ENCODE measurements around the gene COL18A1.
"Not testable (repeated sequence)": the region's sequence is repeated elsewhere in the genome, so short reads cannot be mapped to it uniquely, and the experiment has no call there.

Gene COL18A1

DNA sequence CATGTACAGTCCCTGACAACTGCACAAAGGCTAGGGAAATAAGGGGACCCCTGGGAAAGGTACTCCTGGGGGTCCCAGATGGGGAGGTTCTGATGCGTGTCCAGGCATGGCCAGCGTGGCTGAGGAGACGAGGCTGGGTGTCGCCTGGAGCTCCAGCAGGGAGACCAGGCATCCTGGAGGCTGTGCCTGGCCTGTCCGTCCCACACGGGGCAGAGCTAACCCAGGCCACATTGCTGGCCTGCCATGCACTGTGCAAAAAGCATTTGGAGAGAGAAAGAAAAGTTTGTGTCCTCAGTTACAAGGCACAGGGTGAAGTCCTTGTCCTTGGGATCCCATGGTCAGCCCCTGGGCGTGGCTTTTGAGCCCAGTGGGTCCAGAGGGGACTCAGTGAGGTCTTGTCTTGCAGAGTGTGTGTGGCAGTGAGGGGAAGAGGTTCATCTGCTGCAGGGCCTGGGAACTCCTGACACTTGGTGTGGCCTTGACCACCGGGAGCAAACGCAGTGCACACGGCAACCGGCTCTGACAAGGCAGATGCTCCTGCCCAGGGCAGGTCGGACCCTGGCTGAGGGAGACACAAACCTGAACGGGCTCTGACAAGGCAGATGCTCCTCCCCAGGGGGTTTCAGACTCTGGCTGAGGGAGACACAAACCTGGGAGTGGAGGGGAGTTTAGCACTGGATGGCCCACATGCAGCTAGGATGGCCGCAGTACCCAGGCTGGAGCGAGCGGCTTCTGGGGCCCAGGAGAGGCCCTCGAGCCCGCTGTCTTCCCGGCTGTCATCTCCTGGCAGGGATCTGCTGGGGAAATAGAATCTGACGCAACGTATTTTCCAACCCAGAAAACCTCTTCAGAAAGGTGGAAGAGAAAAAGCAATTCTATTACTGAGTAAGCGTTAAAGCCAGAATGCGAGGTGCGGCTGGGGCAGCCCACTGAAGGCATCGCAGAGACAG, 37.3 kb upstream of the COL18A1 start:
- DNase-seq = no peak

DNA sequence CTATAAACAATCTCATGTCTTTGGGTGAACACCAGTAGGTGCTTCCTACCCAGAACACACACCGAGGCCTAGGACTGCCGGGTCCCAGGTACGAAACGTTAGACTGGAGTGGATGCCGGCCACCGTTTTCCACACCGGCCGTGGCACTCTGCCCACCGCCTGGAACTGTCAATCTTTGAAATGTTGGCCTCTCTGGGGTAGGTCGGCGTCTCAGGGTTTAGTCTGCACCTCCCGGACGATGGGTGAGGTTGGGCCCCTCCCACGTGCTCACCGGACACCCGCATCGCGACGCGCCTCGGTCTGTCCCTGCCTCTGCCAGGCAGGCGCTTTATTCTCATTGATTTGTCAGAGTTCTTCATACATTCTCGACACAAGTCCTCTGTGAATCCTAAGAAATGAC, 35.9 kb upstream of the COL18A1 start:
- DNase-seq = not testable (repeated sequence)

DNA sequence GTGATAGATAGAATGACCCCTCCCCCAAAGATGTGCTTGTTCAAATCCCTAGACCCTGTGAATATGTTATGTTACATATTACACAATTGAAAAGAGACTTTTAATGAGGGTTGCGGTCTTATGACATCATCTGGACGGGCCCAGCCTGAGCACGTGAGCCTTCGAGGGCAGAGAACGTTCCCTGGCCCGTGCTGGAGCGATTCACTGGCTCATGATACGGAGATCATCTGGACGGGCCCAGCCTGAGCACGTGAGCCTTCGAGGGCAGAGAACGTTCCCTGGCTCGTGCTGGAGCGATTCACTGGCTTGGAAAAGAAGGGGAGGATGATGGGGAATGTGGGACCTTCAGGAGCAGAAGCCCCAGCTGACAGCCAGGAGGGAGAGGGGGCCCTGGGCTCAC, 34.4 kb upstream of the COL18A1 start:
- DNase-seq = no peak

DNA sequence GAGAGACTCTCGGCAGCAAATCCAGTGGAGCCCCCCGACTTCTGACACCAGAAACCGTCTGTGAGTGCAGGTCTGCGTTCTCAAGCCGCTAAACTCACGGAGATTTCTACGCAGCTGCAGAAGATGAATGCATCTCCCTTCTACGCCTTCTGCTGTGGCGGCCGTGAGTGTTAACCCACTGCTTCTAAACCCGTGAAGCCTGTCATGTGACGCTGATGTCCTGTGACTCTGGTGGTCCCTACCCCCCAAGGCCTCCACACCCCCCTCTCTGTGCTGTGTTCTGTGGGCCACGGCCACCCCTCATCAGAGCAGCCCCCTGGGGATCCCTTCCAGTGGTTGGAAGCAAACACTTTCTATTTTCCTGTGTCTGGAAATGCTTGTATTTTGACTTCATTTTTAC, 33.9 kb upstream of the COL18A1 start:
- no peak for DNase-seq

DNA sequence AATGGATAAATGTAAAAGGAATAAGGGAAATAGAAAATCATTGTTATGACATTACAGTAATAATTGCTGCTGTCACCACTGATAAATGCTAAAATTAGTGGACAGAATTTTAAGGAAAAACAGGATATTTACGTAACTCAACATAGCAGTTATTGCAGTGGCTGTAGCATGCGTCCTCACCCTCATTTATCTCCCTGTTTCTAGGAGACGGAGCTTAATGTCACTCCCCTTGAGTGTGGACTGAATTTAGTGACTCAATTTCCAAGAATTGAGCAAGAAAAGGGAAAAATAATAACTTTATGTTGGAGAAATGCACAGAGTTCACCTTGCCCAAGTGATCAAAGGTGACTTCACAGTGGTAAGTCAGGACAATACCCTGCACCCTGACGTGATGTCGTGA, 33.3 kb upstream of the COL18A1 start:
- no peak for DNase-seq

DNA sequence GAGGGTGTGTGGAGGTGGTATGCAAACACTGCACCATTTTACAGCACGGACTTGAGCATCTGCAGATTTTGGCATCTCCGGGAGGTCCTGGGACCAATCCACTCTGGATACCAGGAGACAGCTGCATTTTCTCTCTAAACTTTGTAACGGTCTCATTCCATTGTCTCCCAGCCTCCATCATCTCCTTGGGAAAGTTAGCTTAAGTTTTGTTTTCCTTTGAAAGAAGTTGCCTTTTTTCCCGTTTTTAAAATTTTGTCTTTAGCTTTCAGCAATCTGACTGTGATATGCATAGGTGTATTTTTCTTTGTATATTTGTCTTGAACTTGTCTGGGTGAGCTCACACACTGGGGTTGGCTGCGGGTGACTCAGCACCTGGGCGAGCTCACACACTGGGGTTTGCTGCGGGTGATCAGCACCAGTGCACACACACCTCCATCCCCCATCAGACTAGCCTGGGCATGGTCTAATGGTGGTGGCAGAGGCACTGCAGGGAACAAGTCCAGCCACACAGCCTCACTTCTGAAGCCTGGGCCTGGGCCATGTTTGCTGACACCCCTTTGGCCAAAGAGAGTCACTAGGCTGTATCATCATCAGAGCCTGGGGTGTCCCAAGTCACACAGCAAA, 32.1 kb upstream of the COL18A1 start:
- DNase-seq = no peak

DNA sequence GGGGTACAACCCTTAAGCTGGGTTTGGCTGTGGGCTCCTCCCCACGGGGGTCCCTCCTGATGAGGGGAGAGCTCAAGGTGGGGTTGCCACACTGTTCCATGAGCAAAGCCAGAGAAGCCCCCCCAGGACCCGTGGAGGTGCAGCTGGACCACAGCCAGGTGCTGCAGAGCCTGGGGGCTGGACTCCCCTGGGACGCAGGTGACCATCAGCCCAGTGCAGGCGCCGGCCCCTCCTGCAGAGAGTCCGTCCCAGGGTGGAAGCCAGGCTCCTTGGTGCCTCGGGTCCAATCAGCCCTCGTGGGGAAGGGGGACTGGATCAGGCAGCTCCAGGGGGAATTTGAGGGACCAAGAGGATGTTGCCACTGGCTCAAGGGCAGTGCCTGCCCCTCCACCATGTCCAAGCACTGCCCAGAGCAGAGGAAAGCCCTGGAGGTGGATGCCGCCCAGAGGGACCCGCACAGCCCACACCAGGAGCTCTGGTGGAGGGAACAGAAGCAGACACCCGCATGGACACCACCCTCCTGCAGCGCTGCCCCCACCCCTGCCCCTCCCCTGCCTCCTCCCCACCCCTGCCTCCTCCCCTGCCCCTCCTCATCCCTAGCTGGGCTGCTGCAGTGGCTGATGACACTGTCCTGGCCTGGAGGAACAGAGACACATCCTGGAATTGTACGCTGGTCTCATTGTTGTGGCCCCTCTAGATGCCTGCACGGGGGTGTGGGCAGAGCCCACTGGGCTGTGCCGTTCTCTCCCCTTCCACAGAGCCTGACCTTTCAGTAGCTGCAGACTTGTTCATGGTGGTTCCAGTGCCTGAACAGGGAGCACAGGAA, 30.8 kb upstream of the COL18A1 start:
- DNase-seq = no peak

DNA sequence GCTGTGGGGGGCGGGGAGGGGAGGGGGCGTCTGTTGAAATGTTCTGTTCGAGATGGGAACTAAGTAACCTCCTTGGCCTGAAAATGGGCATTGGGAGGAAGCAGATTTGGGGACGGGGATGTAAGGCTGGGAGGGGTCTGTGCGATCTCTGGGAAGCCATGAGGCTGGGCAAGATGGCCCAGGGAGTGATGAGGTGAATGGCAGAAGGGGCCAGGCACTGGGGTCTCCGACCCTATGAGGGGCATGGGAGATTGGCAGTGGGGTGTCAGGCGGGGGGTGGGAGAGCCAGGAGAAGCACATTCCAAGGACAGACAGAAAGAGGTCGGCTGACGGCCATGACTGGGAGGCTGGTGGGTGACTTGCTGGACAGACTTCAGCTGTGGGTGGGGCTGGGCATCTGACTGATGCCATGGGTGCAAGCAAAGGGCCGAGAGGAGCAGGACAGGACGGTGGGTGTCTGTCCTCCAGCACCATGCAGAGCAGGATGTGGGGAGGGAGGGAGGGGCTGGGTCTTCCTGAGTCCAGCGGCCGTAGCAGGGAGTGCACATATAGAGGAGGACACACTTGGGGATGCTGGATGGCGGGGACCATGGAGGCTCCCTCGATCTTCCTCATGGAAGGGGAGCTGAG, 30.0 kb upstream of the COL18A1 start:
- no peak for DNase-seq

DNA sequence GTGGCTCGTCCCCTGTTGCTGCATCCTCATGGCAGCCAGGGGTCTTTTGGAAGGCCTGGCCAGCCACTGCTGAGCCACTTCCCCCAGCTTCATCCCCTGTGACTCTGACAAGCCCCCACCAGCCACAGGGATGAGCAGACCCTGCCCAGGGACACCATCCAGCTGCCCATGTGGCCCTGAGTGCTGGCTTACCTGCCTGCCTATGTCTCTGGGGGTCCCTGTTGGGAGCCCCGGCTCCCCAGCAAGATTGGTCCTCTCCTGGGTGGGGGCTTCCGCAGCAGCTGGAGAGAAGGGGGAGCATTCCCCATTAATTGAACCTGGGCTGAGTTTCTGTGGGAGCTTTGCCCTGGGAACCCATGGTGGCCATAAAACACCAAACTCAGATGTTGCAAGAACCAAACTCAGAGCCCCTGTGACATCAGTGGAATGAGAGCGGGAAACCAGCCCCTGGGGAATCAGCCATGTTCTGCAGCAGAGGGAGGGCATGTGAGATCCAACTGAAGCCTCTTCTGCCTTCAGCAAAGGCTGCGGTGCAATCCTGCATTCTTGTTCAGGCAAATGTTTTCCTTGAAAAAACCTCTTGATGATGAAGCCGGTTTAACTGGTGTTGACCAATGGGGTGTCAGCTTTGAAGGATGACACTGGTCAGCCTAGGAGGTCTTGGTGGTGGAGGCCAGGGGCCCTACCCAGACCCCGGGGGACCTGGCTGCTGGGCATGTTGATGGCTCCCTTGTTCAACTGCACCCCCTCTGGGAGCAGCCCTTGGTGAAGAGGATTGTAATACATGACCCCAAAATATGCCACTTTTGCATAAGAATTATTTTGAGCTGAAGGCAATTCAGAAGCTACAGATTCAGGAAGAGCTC, 28.3 kb upstream of the COL18A1 start:
- no peak for DNase-seq

DNA sequence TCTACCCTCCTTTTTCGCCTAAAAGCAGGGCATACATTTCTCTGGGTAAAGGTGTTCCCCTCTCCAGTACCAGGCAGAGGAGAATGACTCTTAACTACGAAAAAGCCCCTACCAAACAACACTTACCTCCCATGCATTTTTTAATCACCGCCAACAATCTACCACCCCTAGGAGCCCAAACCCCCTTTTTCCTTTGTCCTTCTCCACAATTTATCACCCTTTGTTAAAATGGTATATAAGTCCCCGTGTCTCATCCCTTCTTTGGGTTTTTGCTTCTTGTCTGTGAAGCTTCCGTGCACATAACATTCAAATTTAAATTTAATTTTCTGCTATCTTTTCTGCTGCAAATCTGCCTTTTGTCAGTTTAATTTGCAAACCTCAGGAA, 27.6 kb upstream of the COL18A1 start:
- DNase-seq = no peak

DNA sequence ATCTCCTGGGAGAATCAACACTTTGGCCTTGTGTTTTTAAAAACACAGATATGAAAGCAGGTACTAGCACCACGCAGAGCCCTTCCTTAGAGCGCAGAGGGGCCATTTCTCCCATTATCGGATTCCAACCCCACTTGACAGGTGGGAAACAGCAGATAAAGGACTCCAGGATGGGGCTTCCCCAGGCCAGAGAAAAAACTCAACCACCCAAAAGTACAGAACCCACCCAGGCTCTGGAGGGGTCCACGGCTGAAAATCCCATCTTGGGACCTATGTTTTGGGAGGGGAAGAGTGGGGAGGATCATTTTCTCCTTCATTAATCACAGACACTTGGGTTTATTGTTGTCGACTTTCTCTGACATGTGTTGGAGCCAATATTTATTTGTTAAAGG, 27.1 kb upstream of the COL18A1 start:
- DNase-seq = no peak

DNA sequence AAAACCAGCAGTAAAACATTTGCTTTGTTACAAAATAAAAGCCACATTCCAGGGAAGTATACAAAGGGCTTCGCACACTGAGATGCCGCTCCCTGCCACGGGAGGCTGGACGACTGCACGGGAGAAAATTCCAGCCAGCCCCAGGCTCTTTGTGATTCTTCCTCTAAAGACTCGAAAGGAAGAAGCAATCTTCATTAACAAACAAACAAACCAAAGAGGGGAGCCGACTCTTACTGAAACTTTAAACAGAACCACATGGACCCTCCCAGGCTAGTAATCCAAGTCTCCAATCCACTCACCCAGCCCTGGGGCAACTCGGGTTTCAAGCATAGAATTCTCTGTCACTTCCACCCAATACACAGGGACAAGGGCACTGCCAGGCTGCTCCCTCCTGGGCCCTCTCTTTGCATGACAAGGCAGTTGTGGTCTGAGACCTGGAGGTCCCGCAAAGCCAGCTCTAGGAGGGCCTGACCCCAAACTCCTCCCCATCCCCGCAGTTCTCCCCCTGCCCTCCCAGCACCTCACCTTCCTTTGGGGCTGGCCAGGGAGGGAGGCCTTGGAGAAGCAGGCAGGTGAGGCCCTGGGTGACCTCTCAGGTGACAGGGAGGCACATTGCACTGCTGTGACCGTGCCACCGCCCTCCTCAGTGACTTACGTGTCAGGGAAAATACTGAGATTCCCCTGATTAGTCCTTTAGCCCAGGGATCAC, 26.6 kb upstream of the COL18A1 start:
- DNase-seq = no peak

DNA sequence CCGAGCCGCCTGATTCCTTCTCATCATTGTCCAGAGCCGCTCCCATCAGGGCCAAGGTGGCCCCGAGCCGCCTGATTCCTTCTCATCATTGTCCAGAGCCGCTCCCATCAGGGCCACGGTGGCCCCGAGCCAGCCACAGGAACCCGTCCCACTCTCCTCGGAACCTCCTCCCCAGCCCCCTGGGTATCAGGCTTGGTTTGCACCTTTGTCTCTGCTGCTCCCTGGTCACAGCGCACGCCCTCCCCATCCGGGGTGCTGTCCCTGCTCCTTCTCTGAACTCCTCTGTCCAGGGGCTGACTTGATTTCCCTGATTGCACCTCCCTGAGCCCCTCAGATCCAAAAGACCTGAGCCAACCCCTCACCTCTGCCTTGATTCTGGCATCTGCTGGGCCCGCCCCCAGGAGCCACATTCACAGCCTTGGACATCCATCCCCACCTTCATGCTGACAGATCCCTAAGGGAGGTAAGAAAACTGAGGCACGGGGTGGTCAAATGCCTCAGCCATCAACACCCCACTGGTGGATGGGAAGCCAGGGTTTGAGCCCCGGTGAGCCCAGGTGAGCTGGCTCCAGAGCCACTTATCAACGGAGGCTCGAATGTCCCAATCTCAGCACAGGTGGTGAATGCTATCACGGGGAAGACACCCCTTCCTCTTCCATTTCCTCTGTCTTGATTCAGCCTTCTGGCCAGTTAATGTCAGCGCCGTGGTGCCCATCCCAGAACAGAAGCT, 25.6 kb upstream of the COL18A1 start:
- no peak for DNase-seq

DNA sequence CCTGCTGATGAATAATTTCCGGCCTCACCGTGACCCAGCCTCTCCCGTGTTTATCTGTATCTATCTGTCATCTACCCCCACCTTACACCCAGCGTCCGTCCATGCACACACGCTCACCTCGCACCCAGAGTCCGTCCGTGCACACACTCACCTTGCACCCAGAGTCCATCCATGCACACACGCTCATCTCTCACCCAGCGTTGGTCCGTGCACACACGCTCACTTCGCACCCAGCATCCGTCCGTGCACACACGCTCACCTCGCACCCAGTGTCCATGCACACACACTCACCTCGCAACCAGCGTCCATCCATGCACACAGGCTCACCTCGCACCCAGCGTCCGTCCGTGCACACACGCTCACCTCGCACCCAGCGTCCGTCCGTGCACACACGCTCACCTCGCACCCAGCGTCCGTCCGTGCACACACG, 25.0 kb upstream of the COL18A1 start:
- DNase-seq = no peak

DNA sequence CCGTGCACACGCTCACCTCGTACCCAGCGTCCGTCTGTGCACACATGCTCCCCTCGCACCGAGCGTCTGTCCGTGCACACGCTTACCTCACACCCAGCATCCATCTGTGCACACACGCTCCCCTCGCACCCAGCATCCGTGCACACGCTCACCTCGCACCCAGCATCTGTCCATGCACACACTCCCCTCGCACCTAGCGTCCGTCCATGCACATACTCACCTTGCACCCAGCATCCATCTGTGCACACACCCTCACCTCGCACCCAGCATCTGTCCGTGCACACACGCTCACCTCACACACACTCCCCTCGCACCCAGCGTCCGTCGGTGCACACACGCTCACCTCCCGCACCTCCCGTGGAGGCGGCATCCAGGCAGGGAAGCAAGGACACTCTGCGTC, 24.4 kb upstream of the COL18A1 start:
- no peak for DNase-seq

DNA sequence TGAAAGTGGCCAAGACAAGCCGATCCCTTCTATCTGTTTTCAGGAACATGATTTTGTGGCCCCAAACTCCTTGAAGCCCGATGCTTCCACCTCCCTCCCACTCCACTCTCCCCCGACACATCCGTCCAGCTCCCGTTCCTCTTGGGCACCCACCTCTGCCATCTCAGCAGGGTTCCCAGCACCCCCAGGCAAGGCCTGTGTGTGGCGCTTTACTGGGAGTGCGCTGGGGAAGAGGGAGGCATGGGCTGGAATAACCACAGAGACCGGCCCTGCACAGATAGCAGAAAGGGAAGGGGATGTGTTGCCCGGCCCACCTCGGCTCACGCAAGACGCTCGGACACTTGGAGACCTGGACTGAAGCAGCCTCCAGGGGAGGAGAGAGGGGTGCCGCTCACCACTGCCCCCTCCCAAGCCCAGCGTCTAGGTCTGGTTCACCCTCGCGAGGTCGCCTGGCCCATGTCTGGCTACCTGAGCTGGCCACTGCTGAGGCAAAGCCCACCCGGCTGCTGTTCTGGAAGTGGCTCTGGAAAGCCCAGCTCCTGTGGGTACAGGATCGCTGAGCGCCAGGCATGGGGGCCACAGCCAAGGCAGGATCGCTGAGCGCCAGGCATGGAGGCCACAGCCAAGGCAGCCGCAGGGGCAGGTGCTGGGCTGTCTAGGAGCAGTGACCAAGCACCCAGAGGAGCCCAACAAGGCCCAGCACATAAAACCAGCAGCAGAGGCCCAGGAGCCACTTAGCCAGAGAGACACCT, 23.8 kb upstream of the COL18A1 start:
- DNase-seq = no peak

DNA sequence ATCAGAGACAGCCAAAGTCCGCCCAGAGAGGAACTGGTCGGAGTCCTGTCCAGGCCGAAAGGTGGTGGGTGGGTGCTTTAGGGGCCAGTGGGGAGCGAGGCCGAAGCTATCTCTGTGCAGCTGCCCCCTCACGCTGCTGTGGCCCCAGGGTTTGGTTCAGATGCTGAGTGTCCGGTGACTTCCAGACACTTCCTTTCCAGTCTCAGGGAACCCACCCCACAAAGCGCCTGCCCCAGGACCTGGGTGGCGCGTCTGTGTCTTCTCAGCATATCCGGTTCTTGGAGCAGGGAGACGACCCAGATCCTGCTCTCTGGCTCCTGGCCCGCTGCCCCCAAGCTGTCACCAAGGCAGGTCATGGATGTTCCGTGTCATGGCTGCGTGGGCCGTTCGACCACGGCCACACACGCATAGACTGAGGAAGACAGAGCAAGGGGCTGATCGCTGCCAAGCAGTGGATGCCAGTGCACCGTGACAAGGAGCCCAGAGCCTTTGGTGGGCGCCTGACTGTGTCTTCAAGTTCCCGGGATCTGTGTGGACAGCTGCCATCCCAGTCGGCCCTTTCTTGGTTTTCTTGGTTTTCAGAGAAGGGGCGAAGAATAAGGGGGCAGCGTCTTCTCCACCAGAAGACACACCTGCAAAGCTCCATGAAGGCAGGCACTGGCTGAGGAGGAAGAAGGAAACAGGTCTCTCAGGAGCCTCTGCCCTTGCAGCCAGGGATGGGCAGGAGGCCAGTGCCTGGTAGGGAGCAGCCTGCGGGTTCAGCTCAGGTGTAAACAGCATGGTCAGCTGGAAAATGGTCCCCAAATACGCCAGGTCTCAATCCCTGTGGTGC, 22.9 kb upstream of the COL18A1 start:
- DNase-seq = no peak

DNA sequence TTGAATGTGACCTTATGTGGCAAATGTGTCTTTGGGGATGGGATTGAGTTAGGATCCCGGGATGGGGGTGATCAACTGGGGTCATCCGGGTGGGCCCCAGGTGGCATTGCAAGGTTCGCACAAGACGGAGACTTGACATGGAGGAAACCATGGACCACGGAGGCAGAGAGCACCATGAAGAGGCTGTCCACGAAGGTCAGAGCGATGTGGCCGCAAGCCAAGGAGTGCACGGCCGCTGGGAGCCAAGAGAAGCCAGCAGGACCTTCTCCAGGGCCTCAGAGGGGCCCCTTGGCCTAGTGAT, 22.3 kb upstream of the COL18A1 start:
- no peak for DNase-seq

DNA sequence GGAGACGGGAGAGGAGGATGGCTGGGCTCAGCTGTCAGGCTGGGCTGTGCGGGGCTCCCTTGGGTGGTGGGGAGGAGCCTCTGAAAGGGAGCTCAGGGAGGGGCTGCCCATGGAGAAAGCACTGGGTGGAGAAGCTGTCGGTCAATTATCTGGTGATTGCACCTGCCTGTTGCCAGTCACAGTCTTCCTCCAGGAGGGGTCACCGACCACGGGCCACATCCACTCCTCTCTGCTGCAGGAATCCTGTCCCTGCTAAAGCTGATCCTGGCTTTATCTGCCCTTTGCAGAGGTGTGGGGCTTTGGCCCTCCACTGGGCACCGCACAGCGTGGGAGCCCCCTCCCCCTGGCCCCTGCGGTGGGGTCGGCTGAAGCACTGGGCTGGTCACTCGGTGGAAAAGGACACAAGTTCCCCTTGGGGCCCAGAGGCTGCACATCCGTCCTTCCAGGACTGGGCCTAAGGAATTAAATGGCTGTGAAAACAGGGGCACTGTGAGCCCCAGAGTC, 21.8 kb upstream of the COL18A1 start:
- DNase-seq = no peak
